NOMO-1 (cell line): ENCODE measurements around the gene IL17B.
A peak's percentile ranks its signal among the peaks of the same experiment; 100 is the strongest.
"Not testable (repeated sequence)": the region's sequence is repeated elsewhere in the genome, so short reads cannot be mapped to it uniquely, and the experiment has no call there.

ENCODE experiments used
- DNase-seq, 2 experiments: peaks; one replicate each; lab custom pipeline; 2025; ENCODE audit not compliant: unreplicated experiment in 2 of 2; lab: John Stamatoyannopoulos, UW

IL17B gene

DNA sequence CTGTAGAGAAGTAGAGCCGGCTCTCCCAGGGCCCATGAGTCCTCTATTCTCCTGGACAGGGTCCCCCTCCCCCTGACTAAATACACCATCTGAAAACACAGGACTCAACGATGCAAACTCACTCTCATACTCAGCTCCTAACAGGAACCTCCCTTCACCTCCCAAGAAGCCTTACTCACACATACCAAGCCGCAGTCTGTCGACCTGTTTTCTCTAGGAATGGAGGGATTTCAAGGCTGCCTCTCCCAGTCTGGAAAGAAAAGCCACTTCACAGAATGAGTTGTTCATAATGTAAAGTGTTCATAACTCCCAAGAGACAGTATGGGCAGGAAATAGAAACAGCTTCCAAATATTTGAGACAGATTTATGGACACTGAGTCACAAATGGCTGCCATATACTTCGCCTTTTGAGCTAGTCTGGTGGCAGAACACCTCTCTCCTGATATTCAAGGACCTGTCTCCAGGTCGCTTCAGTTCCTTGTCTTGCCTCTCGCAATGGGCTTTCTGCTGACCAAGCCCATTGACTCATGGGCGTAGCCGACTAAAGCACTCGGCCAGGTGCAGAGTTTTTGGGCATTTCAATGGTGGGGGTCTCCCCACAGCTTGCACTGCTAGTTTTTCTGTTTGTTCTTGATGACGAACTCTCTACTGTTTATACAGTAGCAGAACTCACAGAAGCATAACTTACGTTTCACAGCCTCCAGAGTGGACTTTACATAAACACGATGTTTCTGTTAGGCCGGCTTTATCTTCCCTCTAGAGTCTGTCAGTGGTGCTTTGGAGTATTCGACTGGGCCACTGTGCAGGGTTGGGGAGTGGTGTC, 25.0 kb upstream of the IL17B start:
- no peak for DNase-seq

DNA sequence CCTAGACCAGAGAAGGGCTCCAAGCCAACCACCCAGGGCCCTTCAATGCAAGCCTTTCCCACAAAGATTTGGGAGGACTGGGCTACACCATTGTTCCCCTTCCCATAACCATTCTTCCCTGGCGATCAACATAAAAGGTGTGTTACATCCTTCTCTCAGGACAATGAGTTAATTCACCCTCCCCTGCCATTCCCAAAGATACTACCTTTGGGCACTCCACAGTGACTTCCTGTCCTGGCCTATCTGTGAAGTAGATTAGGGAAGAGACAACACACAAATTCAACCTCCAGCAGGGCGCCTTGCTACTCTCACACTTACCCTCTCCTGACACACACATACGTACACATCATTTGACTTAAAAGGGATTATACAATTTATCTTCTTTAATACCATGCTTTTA, 23.2 kb upstream of the IL17B start:
- no peak for DNase-seq

DNA sequence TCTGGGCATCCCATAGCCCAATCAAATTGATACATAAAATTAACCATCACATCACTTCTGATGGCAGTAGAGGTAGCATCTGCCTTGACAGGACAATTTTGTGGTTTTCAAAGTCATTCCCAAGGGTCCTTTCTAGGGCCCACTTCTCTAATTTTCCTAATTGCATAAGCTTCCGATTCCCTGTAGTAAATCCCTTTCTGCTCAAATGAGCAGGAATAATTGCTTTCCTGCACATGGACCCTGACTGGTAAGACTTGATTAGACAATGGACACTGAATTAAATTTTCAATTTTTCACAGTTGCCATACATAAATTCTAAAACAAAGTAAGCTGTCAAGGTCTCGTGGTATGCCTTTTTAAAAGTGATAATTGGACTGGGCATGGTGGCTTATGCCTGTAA, 22.0 kb upstream of the IL17B start:
- DNase-seq, result no peak

DNA sequence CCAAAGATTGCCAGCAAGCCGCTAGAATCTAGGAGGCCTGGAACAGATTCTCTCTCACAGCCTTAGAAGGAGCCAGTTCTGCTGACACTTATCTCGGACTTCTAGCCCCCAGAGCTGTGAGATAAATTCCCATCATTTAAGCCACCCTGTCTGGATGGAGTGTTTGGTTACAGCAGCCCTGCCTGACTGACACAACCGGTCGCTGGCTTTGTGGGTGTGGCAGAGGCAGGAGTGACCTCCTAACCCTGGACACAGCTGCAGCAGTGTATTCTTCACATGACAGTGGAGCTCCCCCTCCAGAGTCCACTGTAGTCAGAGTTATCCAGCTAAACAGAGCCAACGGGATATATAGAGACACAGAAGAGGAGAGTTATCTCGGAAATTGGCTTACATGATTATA, 21.2 kb upstream of the IL17B start:
- no peak for DNase-seq

DNA sequence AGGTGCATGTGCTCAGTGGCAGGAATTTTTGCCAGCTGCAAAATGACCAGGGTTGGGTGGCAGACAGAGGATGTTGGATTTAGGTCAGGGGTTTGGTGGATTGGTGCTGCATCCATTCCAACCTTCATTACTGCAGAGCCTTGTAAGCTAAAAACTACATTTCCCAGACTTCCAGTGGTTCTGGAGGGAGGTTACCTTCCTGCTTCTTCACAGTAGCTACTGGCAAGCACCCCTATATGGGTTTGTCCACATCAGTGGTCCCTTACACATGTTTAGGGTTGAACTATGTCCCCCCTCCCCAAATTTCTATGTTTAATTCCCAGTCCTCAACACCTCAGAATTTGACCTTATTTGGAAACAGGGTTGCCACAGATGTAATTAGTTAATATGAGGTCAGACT, 20.7 kb upstream of the IL17B start:
- DNase-seq, result no peak

DNA sequence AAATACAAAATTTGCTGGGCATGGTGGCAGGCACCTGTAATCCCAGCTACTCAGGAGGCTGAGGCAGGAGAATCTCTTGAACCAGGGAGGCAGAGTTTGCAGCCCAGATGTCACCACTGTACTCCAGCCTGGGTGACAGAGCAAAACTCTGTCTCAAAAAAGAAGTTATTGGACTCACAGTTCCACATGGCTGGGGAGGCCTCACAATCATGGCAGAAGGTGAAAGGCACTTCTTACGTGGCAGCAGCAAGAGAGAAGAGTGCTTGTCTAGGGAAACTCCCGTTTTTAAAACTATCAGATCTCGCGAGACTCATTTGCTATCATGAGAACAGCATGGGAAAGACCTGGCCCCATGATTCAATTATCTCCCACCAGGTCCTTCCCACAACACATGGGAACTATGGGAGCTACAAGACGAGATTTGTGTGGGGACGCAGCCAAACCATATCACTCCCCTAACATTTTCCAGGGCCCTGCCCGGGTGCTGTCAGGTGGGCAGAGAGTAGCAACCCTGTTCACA, 19.7 kb upstream of the IL17B start:
- not testable (repeated sequence) for DNase-seq

DNA sequence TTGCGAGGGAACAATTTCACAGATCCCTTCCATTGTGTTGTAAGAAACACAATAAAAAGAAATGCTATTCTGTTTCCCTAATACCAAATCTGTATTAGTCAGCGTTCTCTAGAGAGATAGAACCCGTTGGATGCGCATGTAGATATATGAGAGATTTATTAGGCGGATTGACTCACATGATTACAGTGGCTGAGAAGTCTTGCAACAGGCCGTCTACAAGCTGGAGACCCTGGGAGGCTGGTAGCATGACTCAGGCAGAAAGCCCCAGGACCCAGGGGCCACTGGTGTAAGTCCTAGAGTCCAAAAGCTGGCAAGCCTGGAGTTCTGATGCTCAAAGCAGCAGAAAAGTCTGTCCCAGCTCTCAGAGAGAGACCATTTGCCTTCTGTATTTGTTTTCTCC, 18.4 kb upstream of the IL17B start:
- DNase-seq, result peak in 1 of 2 experiments; percentile 18

DNA sequence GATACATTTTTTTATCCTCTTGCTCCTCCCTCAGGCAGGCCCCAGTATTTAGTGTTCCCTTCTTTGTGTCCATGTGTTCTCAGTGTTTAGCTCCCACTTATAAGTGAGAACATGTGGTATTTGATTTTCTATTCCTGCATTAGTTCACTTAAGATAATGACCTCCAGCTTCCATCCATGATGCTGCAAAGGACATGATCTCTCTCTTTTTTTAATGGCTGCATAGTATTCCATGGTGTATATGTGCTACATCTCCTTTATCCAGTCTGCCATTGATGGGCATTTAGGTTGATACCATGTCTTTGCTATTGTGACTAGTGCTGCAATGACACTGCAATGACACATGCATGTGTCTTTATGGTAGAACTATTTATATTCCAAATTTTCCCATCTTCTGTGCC, 15.9 kb upstream of the IL17B start:
- DNase-seq, result not testable (repeated sequence)

DNA sequence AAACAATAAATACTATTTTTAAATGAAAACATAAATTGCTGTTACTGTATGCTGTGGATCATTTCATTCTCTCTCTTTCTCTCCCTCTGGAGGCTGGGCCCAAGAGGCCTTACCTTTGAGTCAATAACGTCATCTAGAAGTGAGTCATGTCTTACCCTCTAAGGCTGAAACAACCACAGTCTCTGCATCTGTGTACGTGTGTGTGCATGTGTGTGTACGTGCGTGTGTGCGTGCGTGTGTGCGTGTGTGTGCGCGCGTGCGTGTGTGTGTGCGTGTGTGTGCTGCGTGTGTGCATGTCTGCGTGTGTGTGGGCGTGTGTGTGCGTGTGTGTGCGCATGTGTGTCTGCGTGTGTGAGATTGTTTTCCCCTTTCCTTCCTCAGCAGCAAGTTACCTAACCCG, 13.6 kb upstream of the IL17B start:
- DNase-seq, result no peak

DNA sequence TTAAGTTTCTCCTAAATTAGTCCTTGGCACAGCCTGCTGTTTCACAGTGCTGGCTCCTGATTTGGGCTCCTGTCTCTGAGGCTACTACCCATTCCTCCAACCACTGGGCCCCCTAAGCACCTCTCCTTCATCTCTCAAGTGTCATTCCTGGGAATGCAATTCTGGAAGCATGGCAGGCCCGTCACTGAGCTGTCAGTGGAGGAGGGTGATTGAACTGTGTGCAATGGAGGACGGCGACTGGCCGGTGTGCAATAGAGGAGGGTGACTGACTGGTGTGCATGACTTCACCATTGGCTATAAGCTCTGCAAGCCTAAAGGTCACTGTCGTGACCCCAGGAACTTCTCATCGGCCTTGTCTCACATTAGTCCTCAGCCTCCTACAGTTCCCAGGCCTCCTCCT, 12.4 kb upstream of the IL17B start:
- no peak for DNase-seq

DNA sequence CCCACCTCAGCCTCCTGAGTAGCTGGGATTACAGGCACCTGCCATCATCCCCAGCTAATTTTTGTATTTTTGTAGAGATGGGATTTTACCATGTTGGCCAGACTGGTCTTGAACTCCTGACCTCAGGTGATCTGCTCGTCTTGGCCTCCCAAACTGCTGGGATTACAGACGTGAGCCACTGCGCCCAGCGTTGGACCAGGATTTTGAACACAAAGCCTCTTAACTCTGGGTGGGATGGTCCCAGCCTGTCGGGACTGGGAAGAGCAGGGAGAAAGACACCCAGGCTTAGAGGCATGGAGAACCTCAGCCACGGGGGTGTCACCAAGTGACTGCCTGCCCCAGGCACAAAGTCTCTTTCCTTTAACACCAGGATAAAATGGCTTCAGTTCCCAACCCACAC, 12.0 kb upstream of the IL17B start:
- DNase-seq, result not testable (repeated sequence)

DNA sequence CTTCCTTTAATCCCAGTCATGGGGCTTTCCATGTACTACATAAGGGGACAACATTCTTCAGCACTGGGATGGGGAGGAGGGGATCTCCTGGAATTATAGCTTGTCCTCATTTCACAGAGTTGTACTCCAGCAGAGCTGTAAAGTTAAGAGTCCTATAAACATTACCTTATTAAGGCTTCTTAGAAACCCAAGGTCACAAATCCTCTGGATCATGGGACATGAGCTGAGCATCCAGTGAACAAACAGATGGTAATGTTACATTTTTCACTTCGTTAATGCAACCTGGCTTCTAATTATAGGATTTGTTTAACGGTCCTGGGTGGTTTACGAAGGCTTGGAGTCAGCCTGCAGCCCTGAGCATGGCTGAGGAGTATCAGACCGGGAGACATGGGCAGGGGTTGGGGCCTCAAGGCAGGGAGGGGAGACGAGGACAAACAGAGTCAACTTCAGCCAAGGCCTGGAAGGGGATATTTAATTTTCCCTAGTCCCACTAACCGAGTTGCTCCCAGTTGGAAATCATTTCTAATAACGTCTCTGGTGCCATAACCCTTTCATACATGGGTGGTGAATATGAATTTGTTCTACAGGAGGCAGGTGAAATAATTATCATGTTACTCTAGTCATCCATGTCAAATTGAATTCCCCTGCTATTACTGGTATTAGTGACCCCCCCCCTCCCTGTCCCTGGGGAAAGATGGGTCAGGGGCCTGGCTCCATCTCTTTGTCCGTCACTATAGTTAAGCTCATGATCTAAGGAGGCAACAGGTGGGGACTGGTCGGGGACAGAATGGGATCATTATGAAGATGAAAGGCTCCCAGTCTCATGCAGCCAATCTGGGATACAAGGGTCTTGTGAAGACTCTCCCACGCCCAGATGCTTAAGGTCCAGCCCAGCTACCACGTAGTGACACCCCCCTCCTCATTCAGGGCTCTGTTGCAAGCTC, 10.7 kb upstream of the IL17B start:
- DNase-seq, result no peak

DNA sequence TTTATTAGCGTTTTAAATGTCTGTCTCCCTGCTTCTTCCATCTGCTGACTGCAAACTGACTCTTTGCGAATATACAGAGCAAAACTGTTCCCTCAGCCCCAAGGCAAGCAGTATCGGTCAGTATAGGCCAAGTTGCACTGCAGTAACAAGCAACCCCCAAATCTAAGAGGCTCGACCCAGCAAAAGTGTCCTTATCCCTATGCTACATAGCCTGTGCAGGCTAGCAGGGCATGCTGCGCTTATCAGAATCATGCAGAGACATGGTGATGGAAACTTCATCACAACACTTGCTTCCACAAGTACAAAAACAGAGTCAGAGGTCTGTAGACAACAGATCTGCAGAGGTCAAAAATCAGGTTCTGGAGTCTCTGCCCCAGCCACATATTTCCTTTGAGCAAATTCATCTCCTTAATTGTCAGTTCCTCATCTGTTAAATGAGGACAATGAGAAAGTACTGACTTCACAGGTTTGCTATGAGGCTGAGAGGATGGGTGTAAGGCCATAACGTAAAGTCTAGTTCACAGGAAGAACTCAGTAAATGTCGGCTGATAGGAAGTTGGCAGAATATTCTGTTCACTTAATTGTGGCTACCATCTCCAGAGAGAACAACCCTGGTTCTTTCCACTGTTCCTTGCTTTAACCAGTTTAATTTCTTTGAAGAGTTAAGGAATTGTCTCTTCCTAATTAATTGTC, 9.6 kb upstream of the IL17B start:
- no peak for DNase-seq

DNA sequence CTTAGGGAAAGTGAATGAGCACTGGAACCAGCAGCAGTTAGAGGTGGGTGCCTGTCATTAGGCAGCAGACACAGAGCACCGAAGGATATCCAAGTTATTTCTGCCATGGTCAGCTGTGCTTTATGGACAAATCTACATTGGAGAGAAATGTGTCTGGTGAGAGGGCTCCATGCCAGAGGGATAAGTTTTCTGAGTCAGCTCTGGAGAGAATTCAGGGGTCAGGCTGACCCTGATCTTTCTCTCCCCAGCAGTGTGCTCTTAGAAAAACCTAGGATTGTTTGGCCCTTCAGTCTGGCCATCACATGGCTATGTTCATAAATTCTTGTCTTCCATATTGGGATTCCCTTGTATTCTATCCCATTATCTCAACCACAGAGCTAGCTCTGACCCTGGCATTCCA, 8.9 kb upstream of the IL17B start:
- DNase-seq, result no peak

DNA sequence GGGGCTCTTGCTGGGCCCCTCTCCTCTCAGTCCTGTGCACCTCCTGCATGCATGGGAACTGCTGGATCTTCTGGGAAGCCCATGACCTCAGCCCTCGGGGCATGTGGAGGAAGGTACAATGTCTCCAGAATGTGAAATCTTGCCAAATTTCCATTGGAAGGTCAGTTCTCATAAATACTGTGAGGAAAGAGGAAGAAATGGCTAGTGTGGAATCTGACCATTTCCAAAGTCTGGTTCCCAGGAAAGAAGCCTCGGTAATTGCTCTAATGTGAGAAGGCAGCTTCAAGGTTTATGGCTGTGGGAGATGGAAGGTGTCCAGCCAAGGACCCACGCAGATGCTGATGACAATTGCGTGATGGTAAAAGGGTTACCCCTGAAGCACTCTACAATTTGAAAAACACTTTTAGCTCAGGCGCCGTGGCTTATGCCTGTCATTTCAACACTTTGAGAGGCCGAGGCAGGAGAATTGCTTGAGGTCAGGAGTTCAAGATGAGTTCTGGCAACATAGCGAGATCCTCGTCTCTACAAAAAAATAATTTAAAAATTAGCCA, 8.1 kb upstream of the IL17B start:
- no peak for DNase-seq

DNA sequence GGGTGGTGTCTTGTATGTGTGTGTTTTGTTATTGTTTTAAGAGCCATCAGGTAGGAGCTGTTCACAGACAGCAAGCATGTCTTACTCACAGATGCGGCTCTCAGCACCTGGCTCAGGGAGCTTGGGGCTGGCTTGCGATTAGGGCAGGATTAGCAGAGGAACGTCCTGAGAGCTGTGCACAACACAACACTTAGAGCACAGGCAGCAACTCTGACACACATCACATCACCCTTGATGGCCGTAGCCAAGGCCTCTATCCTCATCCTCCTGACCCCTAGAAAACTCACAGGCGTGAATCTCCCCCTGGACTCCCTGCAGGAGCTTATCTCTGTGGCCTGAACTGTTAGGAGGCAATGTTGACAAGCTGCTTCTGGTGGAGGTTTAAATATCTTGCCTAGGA, 7.1 kb upstream of the IL17B start:
- no peak for DNase-seq

DNA sequence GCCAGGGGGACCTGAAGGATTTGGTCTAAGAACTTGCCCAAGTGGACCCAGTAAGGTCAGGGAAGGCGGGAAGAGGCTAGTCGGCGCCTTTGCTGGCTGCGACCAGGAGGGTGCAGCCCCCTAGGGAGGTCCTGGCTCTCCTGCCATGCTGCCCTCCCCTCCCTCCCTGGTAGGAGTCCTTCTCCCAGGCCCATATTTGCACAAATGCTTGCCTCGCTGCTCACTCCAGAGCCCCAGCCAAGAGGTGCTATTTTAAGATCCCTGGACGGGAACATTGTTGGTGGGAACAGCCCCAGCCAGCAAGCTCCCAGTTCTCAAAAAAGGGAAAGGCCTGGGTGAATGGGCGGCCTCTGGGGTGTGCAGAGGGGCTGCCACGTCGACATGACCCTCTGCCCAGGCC, 4.3 kb upstream of the IL17B start:
- DNase-seq, result no peak

DNA sequence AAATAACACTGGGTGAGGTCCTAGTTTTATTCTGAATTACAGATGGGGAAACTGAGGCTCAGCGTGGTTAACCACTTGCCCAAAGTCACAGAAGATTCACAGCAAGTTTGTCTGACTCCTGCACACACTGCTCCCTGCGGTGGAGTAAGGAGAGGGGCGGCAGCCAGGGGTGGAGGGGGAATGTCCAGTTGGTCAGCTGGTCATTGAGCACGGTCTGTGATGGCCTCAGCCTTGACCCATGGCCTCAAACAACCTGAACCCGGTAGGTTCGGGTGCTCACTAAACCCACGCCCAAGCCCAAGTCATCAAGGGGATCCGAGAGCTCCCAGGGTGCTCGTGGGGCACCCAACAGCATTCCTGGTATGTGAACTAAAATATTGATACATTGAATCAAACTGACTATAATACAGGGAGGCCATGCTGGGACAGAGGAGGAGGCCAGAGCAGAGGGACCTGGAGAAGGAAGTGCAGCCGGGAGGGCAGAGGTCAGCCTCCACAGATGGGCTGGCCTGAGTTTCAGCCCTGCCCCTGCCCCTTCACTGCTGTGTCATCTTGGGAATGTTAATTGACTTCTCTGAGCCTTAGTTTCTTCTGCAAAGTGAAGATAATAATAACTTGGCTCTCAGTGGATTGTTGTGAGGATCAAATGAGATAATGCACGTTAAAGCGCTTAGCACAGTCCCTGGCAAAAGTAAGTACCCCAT, 3.6 kb upstream of the IL17B start:
- DNase-seq, result no peak

DNA sequence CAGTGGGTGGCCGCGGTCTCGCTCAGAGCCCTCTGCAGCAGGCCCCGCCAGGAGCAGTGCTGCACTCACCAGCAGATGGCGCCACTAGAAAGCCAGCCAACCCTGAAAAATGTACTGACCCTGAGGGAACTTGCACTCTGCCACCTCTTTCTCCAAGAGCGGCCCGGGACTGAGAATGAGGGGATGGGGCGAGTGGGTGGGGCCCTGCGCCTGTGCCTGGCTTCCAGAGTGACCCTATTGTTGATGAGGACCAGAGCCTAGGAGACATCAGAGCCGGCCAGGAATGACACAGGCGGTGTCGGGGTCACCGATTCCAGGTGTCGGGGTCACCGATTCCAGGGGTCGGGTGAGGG, 2.9 kb upstream of the IL17B start:
- peak; percentile 44 to 56 for DNase-seq

DNA sequence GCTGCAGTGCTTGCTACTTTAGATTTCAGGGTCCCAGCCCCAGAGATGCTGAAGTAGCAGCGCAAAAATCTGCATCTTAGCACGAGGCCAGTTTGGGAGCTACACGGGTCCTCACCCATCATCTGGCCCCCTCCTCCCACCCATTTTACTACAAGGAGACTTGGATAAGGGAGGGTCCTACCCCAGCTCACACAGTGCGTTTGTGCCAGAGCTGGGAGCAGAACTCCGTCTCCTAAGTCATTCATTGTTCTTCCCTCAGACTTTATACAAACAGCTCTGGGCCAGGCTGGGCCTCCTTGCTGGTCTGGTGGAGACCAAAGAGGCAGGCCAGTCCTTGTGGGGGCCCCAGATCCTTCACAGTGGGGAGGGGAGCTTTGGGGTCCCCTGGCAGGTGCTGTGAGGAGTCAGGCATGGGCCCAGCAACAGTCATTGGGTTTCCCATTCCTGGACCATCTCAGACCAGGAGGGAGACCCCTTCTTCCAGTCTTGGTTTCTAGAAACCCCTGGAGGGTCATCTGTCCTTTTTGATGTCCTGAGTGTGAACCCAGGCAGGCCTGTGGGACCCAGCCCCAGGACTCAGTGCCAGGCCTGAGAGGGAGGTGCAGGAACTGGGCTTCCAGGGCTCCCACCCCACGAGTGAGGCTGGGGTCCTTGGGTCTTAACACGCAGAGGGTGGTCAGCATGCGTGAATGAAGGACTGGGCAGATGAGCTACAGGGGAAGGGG, 2.3 kb upstream of the IL17B start:
- DNase-seq, result no peak
